Stomach (tissue), 9 donors: ENCODE measurements around the gene SIRT7. TPM values are rescaled to one million over a fixed set of nuclear protein-coding genes. Genes with fewer than 3 reads are reported as not detected.
A peak's percentile ranks its signal among the peaks of the same experiment; 100 is the strongest.

Experiments used
- DNase-seq, 2 donors: peaks; one replicate each; pipeline versions ENCODE4 v3.0.0 to v3.0.0-alpha.2; 2013 to 2019
- H3K27ac ChIP-seq, 5 donors: fragments of 200-600 bp in 4 of 5; sonication (generic) in 4 of 5; one replicate each; pipeline ENCODE4 v1.5.1; 2013 to 2019; ENCODE audit warnings: mild to moderate bottlenecking in 1 of 5, moderate library complexity in 1 of 5
- H3K27me3 ChIP-seq, 3 donors: fragments of 200-600 bp; sonication (generic); one replicate each; pipeline ENCODE4 v1.5.1; 2017 to 2019; ENCODE audit warnings: mixed run types in 1 of 3
- H3K36me3 ChIP-seq, 4 donors: fragments of 200-600 bp; sonication (generic); 1 replicate in 3 of 4; 2 replicates in 1 of 4; pipeline ENCODE4 v1.5.1; 2016 to 2019
- H3K4me1 ChIP-seq, 4 donors: fragments of 200-600 bp; sonication (generic); one replicate each; pipeline ENCODE4 v1.5.1; 2016 to 2019
- H3K4me3 ChIP-seq, 4 donors: fragments of 200-600 bp; sonication (generic) in 3 of 4; one replicate each; pipeline ENCODE4 v1.5.1; 2016 to 2019; ENCODE audit warnings: mild to moderate bottlenecking in 1 of 4
- H3K9me3 ChIP-seq, 4 donors: fragments of 200-600 bp; sonication (generic); one replicate each; pipeline ENCODE4 v1.5.1; 2016 to 2019
- CTCF ChIP-seq, 7 experiments: fragments of 450-650 bp in 4 of 7; fragments of 200-600 bp in 3 of 7; sonication (generic) in 3 of 7; IDR thresholded peaks; one replicate each; pipeline ENCODE4 v1.5.1; 2016 to 2019; ENCODE audit warnings: antibody characterized with exemption in 7 of 7, control low read depth in 2 of 7, mild to moderate bottlenecking in 1 of 7
- EP300 ChIP-seq: sonication (generic); formaldehyde crosslinking; IDR thresholded peaks from one replicate; pipeline ENCODE4 v1.6.1; 2017; ENCODE audit warnings: antibody characterized with exemption
- POLR2A ChIP-seq, 4 donors: fragments of 450-650 bp; IDR thresholded peaks; one replicate each; pipeline ENCODE4 v1.6.1; 2016; ENCODE audit warnings: antibody characterized with exemption in 4 of 4, control low read depth in 2 of 4, mild to moderate bottlenecking in 1 of 4, moderate library complexity in 1 of 4
- POLR2AphosphoS5 ChIP-seq, 3 donors: sonication (generic); formaldehyde crosslinking; IDR thresholded peaks; one replicate each; pipeline ENCODE4 v1.6.1; 2016; ENCODE audit warnings: antibody characterized with exemption in 3 of 3
- WGBS, 5 donors: extraction: QIAGEN DNeasy Blood & Tissue Kit in 3 of 5; methylation state at CpG; one replicate each; pipeline versions ENCODE4 v1.1.5 to v1.1.7; 2013 to 2018; 5-methylcytosine and 5-hydroxymethylcytosine counted together
- intact Hi-C: fragments of 100-400 bp; cut with DNase I; formaldehyde crosslinking; loops from one replicate; pipeline ENCODE4 v1.15.1; 2023; ENCODE audit warnings: low total_unique reads
- polyA plus RNA-seq, 3 donors: library from polyadenylated mRNA; stranded (reverse); fragments of 200-250 nt; gene quantifications; one replicate each; pipeline ENCODE4 v1.2.3, GENCODE V29; 2013
- total RNA-seq, 5 donors: library from RNA; depleted of rRNA; stranded (reverse); fragments of >200 nt; gene quantifications; one replicate each; pipeline versions ENCODE4 v1.1.0 to v1.2.3, GENCODE V29; 2014 to 2016
- donor health status: healthy with polysubstance abuse.
- donor health status: Bipolar disorder and iron deficiency.
- donor health status: healthy.

The SIRT7 gene
- total and polyA plus RNA-seq, 8 donors, result 18.2 to 128 (median 45.5) TPM

GRCh38 chr17:81927152-81927652 lies 9.2 kb upstream of the SIRT7 start:
- peak overlapping the region; percentile 92 to 98 (median 94) for H3K4me3 ChIP-seq
- H3K4me1 ChIP-seq, result peaks cover 53 to 62% (median 59%) of the 10 kb centered on the region in 4 donors
- H3K9me3 ChIP-seq, result no peaks in the 10 kb centered on the region
- H3K36me3 ChIP-seq, result peaks cover 7 to 8% (median 8%) of the 10 kb centered on the region in 4 donors
- peaks cover 0 to 35% (median 6%) of the 10 kb centered on the region in 3 donors for H3K27me3 ChIP-seq
- 0 to 1% (median 0%) methylated on average over 23 to 74 of the region's 78 CpGs; no CpG with 5 or more reads in 2 of the 5 donors for WGBS, 5 donors
- intact Hi-C loops, result no loop called here
- no peak for TF ChIP-seq EP300
- TF ChIP-seq CTCF (IDR thresholded peaks at IDR 0.05), result no peak
- no peak for TF ChIP-seq POLR2A (IDR thresholded peaks at IDR 0.05)
- TF ChIP-seq POLR2AphosphoS5 (IDR thresholded peaks at IDR 0.05), result no peak
- peak overlapping the region; percentile 93 to 99 (median 98) for H3K27ac ChIP-seq
- DNase-seq, result no peak

GRCh38 chr17:81926451-81927151 lies 8.6 kb upstream of the SIRT7 start:
- TF ChIP-seq CTCF (IDR thresholded peaks at IDR 0.05) (no peak), POLR2AphosphoS5 (IDR thresholded peaks at IDR 0.05) (peak in 2 of 3 donors; percentile 81)
- Histone ChIP-seq H3K27me3 (peaks cover 0 to 31% (median 6%) of the 10 kb centered on the region in 3 donors), H3K27ac (peak overlapping the region; percentile 93 to 99 (median 98)), H3K4me1 (peaks cover 53 to 66% (median 63%) of the 10 kb centered on the region in 4 donors), H3K9me3 (no peaks in the 10 kb centered on the region), H3K4me3 (peak overlapping the region; percentile 92 to 98 (median 94)), H3K36me3 (peaks cover 8 to 13% (median 12%) of the 10 kb centered on the region in 4 donors)
- peak; percentile 89 to 92 for DNase-seq
- intact Hi-C loops, result no loop called here
- 0 to 1% (median 0%) methylated on average over 10 to 46 of the region's 46 CpGs for WGBS, 5 donors

- 39 to 53% (median 48%) methylated on average over 3 to 10 of the region's 10 CpGs for WGBS, 5 donors
- H3K36me3 ChIP-seq, result peaks cover 8 to 17% (median 16%) of the 10 kb centered on the region in 4 donors
- H3K27me3 ChIP-seq, result peaks cover 0 to 25% (median 6%) of the 10 kb centered on the region in 3 donors
- no peak for DNase-seq
- peak overlapping the region; percentile 93 to 99 (median 98) for H3K27ac ChIP-seq
- peaks cover 53 to 71% (median 67%) of the 10 kb centered on the region in 4 donors for H3K4me1 ChIP-seq
- intact Hi-C loops, result no loop called here
- peak overlapping the region; percentile 92 to 98 (median 94) for H3K4me3 ChIP-seq
- no peaks in the 10 kb centered on the region for H3K9me3 ChIP-seq
- TF ChIP-seq CTCF (IDR thresholded peaks at IDR 0.05) (no peak), POLR2AphosphoS5 (IDR thresholded peaks at IDR 0.05) (no peak), EP300 (no peak), POLR2A (IDR thresholded peaks at IDR 0.05) (no peak)
Observed at GRCh38 chr17:81925860-81926450, 8.0 kb upstream of the SIRT7 start.
